Hypothalamus (tissue), 51 donors: ENCODE results near the gene CYP26B1.
"Not testable (repeated sequence)": the region's sequence is repeated elsewhere in the genome, so short reads cannot be mapped to it uniquely, and the experiment has no call there.

Experiments
- DNase-seq, 51 donors: peaks; one replicate each; lab custom pipeline; 2025; lab: John Stamatoyannopoulos, UW

The CYP26B1 gene

DNA sequence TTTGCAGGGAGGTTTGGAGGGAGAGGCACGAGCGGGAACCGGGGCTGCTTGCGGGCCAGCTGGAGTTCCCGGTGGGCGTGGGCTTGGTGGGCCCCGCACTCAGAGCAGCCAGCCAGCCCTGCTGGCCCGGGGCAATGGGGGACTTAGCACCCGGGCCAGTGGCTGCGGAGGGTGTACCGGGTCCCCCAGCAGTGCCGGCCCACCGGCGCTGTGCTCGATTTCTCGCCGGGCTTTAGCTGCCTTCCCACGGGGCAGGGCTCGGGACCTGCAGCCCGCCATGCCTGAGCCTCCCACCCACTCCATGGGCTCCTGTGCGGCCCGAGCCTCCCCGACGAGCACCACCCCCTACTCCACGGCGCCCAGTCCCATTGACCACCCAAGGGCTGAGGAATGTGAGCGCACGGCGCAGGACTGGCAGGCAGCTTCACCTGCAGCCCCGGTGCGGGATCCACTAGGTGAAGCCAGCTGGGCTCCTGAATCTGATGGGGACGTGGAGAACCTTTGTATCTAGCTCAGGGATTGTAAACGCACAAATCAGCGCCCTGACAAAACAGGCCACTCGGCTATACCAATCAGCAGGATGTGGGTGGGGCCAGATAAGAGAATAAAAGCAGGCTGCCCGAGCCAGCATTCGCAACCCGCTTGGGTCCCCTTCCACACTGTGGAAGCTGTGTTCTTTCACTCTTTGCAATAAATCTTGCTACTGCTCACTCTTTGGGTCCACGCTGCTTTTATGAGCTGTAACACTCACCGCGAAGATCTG lies 60.6 kb downstream of the CYP26B1 start:
- DNase-seq, result not testable (repeated sequence)

- DNase-seq, result no peak
Observed at GRCh38 chr2:72085513-72085912, 62.1 kb downstream of the CYP26B1 start.

- DNase-seq, result no peak
Observed at GRCh38 chr2:72085036-72085435, 62.6 kb downstream of the CYP26B1 start.

GRCh38 chr2:72084584-72084976 lies 63.1 kb downstream of the CYP26B1 start:
- DNase-seq, result no peak

DNA sequence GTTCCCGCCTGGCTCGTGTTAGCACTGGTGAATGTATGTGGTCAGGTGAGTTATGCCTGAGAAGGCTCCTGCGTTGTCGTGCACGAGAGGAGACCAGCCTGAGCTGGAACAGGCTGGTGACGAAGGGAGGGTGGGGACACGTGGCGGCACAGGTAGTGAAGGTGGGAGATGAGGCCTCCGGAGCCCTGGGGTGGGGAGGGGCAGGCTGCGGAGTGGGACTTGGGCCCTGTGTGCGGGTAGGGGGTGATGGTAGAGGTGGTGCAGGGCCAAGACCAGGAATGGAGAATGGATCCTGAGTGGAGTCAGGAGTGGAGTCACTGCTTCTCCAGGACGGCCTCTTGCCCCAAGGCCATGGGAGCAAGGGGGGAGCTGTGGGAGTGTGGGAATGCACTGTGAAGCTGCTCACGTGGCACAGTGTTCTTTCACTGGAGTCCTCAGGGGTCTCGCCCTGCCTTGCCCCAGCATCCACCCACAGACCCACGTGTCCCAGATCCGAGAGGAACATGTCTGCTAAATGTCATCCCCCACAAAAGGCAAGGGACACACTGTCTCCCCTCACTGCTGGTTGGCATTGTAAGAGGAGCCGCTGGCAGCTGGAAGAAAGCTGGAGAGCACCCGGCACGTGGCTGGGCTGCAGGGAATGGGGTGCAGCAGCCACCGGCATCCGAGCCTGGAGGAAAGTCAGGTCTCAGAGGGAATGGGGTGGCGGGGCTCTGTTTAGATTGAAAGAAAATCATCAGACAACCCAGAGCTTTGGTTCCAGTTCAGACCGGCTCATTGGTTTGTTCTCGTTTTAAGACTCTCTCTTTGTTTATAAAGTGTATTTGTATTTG lies 63.7 kb downstream of the CYP26B1 start:
- DNase-seq, result no peak

DNA sequence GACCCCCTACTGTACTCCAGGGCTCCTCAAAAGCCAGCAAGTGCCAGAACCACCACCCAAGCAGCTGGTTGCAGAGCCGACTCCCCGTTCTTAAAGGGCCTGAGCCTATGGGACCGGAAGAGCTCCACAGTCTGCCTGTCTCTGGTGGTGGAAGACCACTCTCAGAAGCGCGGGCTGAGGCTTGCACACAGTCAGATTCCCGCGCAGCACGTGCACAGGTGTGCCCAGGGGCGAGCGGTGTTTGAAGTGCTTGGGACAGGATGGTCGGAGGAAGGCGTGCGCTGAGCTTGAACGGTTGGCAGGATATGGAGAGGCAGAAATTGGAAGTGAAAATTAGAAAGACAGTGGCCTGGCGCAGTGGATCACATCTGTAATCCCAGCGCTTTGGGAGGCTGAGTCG lies 64.8 kb downstream of the CYP26B1 start:
- no peak for DNase-seq

GRCh38 chr2:72082021-72082601 lies 65.6 kb downstream of the CYP26B1 start:
- no peak for DNase-seq

DNA sequence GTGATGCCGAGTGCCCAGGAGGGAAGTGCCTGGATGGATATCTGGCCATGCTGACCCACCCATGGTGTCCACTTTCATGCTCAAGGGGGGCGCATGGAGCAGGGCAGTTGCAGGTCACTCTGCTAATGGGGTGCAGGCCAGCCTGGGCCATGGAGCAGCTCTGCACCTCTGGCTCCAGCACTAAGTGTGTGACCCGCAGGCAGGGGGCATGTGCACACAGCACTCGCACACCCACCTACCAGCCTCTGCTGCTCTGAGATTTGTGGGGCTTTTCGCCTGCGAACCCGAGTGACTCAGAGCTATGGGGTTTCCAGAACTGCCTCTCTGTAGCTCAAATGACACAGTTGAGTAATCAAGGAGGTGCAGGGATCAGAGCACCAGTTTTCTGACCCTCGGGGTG lies 66.2 kb downstream of the CYP26B1 start:
- no peak for DNase-seq

DNA sequence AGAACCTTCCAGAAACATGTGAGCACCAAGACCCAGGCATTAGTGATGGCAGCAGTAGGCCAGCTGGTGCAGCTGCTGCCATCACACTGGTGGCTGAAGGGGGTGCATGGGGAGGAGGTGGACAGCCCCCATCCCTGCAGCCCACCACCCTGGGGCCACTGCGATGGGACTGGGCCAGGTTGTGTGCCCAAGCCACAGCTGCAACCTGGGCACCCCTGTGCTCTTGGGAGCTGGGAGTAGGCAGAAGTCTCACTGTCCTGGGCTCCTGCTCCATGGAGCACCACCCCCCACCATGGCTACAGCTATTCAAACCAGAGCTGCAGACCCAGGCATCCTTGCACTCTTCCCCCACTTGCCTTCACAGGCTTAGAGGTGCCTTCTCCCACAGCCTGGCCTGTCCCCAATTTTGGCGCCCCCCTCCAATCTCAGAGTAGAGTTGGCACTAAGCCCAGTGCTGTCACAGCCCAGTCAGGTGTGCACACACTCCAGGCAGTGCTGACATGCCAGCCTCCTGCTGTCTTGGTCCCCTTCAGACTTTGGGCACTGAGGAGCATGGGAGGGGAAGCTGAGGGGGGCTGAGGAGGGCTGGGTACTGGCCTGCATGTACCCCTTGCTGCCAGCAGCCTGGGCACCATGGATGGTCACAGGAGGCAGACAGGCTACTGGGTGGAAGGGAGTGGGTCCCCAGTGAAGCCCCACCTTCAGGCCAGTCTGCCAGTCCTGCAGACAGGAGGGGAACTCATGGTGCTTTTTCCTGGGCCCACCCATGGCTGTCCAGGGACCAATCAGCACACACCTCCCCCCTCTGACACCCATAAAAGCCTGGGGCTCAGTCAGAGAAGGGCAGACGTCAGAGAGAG lies 67.1 kb downstream of the CYP26B1 start:
- DNase-seq, result no peak
